NT2/D1 (cell line): ENCODE data around the gene GALNT5.
"Not testable (repeated sequence)": the region's sequence is repeated elsewhere in the genome, so short reads cannot be mapped to it uniquely, and the experiment has no call there.

ENCODE experiments used
- DNase-seq: peaks from one replicate; pipeline ENCODE4 v3.0.0-alpha.2; 2011; ENCODE audit warnings: low read depth, low spot score
- H3K27me3 ChIP-seq: 2 replicates; pipeline ENCODE4 v1.6.0; 2011; ENCODE audit warnings: mild to moderate bottlenecking; ENCODE audit not compliant: insufficient read length, insufficient read depth
- H3K36me3 ChIP-seq: 2 replicates; pipeline ENCODE4 v1.6.1; 2011; ENCODE audit warnings: mild to moderate bottlenecking, low read length, mixed read lengths; ENCODE audit not compliant: insufficient read depth, insufficient read length
- H3K4me1 ChIP-seq: 2 replicates; pipeline ENCODE4 v1.5.1; 2011; ENCODE audit not compliant: insufficient read depth, insufficient read length
- H3K4me3 ChIP-seq: 2 replicates; pipeline ENCODE4 v1.5.1; 2011; ENCODE audit warnings: low read depth; ENCODE audit not compliant: insufficient read length
- H3K9ac ChIP-seq: 2 replicates; pipeline ENCODE4 v1.6.0; 2011; ENCODE audit warnings: low read depth; ENCODE audit not compliant: insufficient read length
- H3K9me3 ChIP-seq: 2 replicates; pipeline ENCODE4 v1.5.1; 2011; ENCODE audit warnings: mild to moderate bottlenecking, low read length; ENCODE audit not compliant: insufficient read depth
- SUZ12 ChIP-seq: IDR thresholded peaks from 2 replicates; pipeline ENCODE4 v1.6.1; 2011; ENCODE audit not compliant: insufficient read length, insufficient read depth; ENCODE audit errors: extremely low read depth
- YY1 ChIP-seq: IDR thresholded peaks from 2 replicates; pipeline ENCODE4 v1.6.1; 2011; ENCODE audit not compliant: insufficient read length, insufficient read depth
- ZNF274 ChIP-seq: IDR thresholded peaks from 2 replicates; pipeline ENCODE4 v1.6.1; 2011; ENCODE audit warnings: mild to moderate bottlenecking, low read depth, low read length

GALNT5 gene

GRCh38 chr2:157262248-157262647, 4.7 kb downstream of the GALNT5 start:
- Histone ChIP-seq H3K4me1 (peaks cover 4% of the 10 kb centered on the region), H3K27me3 (no peaks in the 10 kb centered on the region), H3K4me3 (no peak overlapping the region), H3K36me3 (no peaks in the 10 kb centered on the region), H3K9me3 (no peaks in the 10 kb centered on the region), H3K9ac (no peak overlapping the region)
- no peak for DNase-seq
- TF ChIP-seq YY1 (no peak), ZNF274 (no peak), SUZ12 (no peak)

DNA sequence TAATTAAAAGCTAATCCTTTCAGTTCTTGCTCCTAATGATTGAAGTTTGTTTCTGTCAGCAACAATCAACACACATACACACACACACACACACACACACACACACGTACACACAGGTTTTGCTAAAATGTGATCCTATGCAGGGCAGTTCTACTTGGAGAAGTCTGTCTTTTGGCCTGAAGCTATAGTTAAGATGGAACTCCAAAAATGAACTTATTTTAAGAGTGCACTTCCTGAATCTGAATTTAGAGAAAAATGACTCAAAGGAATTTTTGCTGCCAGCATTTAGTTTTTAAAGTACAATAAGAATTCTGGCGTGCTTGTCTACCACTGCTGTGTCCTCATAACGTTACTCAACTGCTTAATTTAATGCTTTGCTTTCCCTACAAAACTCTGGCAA, 6.6 kb downstream of the GALNT5 start:
- Histone ChIP-seq H3K9ac (no peak overlapping the region), H3K36me3 (no peaks in the 10 kb centered on the region), H3K4me3 (no peak overlapping the region), H3K9me3 (no peaks in the 10 kb centered on the region), H3K4me1 (no peaks in the 10 kb centered on the region), H3K27me3 (no peaks in the 10 kb centered on the region)
- DNase-seq: no peak
- TF ChIP-seq SUZ12: no peak
- no peak for TF ChIP-seq YY1
- no peak for TF ChIP-seq ZNF274

- no peaks in the 10 kb centered on the region for H3K4me1 ChIP-seq
- H3K9me3 ChIP-seq: no peaks in the 10 kb centered on the region
- H3K36me3 ChIP-seq: no peaks in the 10 kb centered on the region
- no peak overlapping the region for H3K4me3 ChIP-seq
- H3K27me3 ChIP-seq: no peaks in the 10 kb centered on the region
- no peak overlapping the region for H3K9ac ChIP-seq
- DNase-seq: no peak
- TF ChIP-seq YY1 (no peak), ZNF274 (no peak), SUZ12 (no peak)
These were observed 8.3 kb downstream of the GALNT5 start for GRCh38 chr2:157265825-157266224.

DNA sequence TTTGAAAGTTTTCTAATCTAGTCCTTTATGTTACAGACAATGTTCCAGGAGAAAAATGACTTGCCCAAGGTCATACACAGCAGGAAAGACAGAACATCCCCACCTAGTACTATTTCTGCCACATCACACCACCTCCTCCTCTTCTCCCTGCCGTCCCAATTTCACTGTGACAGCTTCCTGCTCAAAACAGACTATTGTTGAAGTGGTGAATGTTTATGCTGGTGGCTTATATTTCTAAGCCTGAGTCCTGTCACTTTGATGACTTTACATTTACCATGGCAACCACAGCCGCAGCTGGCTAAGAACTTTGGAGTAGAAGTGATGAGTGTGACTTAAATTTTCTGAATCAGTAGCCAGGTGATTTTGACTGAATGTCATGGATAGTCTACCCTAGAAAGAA, 10.0 kb downstream of the GALNT5 start:
- no peak for TF ChIP-seq SUZ12
- TF ChIP-seq ZNF274: no peak
- TF ChIP-seq YY1: no peak
- Histone ChIP-seq H3K9me3 (no peaks in the 10 kb centered on the region), H3K27me3 (no peaks in the 10 kb centered on the region), H3K4me3 (no peak overlapping the region), H3K36me3 (no peaks in the 10 kb centered on the region), H3K9ac (no peak overlapping the region), H3K4me1 (no peaks in the 10 kb centered on the region)
- DNase-seq: no peak

DNA sequence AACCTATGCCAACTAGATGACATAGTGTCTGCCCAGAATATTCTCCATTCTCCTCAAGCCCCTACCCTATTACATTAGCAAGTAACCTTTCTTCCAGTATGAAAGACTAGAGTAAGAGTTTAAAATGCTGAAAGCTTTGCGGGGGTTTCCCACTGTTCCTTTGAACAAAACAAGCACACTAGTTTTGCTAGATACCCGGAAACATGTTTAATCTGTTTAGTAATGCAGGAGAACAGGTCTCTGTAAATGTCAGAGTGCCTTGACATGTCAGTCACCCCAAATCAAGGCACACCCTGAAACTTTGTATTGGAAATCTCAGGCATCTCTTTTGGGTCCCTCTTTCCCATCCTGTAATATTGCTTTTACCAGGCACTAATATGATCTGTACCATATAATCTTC, 11.6 kb downstream of the GALNT5 start:
- Histone ChIP-seq H3K9me3 (no peaks in the 10 kb centered on the region), H3K4me3 (no peak overlapping the region), H3K27me3 (no peaks in the 10 kb centered on the region), H3K4me1 (no peaks in the 10 kb centered on the region), H3K36me3 (no peaks in the 10 kb centered on the region), H3K9ac (no peak overlapping the region)
- no peak for TF ChIP-seq YY1
- no peak for TF ChIP-seq SUZ12
- TF ChIP-seq ZNF274: no peak
- no peak for DNase-seq

GRCh38 chr2:157269922-157270321, 12.4 kb downstream of the GALNT5 start:
- no peak for TF ChIP-seq YY1
- no peak for TF ChIP-seq ZNF274
- no peak for TF ChIP-seq SUZ12
- DNase-seq: no peak
- no peak overlapping the region for H3K4me3 ChIP-seq
- H3K9ac ChIP-seq: no peak overlapping the region
- no peaks in the 10 kb centered on the region for H3K4me1 ChIP-seq
- no peaks in the 10 kb centered on the region for H3K9me3 ChIP-seq
- no peaks in the 10 kb centered on the region for H3K27me3 ChIP-seq
- no peaks in the 10 kb centered on the region for H3K36me3 ChIP-seq

GRCh38 chr2:157271590-157272203, 14.2 kb downstream of the GALNT5 start:
- no peak for DNase-seq
- H3K9ac ChIP-seq: no peak overlapping the region
- H3K4me3 ChIP-seq: no peak overlapping the region
- TF ChIP-seq YY1: no peak
- TF ChIP-seq ZNF274: no peak
- TF ChIP-seq SUZ12: no peak
- H3K36me3 ChIP-seq: no peaks in the 10 kb centered on the region
- no peaks in the 10 kb centered on the region for H3K4me1 ChIP-seq
- no peaks in the 10 kb centered on the region for H3K27me3 ChIP-seq
- no peaks in the 10 kb centered on the region for H3K9me3 ChIP-seq

- not testable (repeated sequence) for H3K9me3 ChIP-seq, H3K36me3 ChIP-seq, H3K9ac ChIP-seq, DNase-seq, H3K27me3 ChIP-seq, H3K4me3 ChIP-seq, H3K4me1 ChIP-seq
These were observed 21.8 kb downstream of the GALNT5 start for GRCh38 chr2:157279311-157279710.
